ENCODE data around the gene TMEM141.

- no peak for TF ChIP-seq POLR2A (IDR thresholded peaks at IDR 0.05; ENCODE audit: low read depth, low read length)
- TF ChIP-seq CTCF (IDR thresholded peaks at IDR 0.05; ENCODE audit: extremely low read depth in 1 of 2, insufficient read depth in 1 of 2, low read depth in 1 of 2, low read length in 2 of 2): no peak
- no peak for TF ChIP-seq MYC (IDR thresholded peaks at IDR 0.05; ENCODE audit: low read depth, low read length)
- no peak for TF ChIP-seq JUN (IDR thresholded peaks at IDR 0.05; ENCODE audit: borderline replicate concordance, insufficient read depth, insufficient read length, low read depth)
- no peak for TF ChIP-seq EZH2 (IDR thresholded peaks at IDR 0.05; ENCODE audit: borderline replicate concordance, low read depth, low read length, severe bottlenecking)
- no peak for TF ChIP-seq POLR2AphosphoS5 (IDR thresholded peaks at IDR 0.05; ENCODE audit: insufficient read depth, low read depth, low read length)
- no peak for TF ChIP-seq FOS (IDR thresholded peaks at IDR 0.05; ENCODE audit: borderline replicate concordance, insufficient read depth, low read length)
- TF ChIP-seq MAX (IDR thresholded peaks at IDR 0.05; ENCODE audit: insufficient read depth, insufficient read length): no peak
- no peak for TF ChIP-seq GATA2 (IDR thresholded peaks at IDR 0.05; ENCODE audit: insufficient read depth, insufficient read length, low read depth, low read length)
These were observed 26.7 kb upstream of the TMEM141 start, which contains the start of gene LCN15 for GRCh38 chr9:136764301-136764891.

All from endothelial cell of umbilical vein (primary cell).